ENCODE measurements around the gene MMP17. TPM values are rescaled to one million over a fixed set of nuclear protein-coding genes. Genes with fewer than 3 reads are reported as not detected.

The MMP17 gene
- total RNA-seq, 2 donors from 2014 or later, result not detected

GRCh38 chr12:131828671-131829355 is 620 bp downstream of the MMP17 start:
- no peaks in the 10 kb centered on the region for H3K36me3 Mint-ChIP-seq (ENCODE audit: insufficient read depth in 2 of 2)
- peak; percentile 21 to 23 for ATAC-seq (replicated peaks in 1 of 2)
- no peaks in the 10 kb centered on the region for H3K9me3 Mint-ChIP-seq
- H3K4me1 Mint-ChIP-seq (ENCODE audit: low read depth), result peaks cover 15% of the 10 kb centered on the region
- DNase-seq, result peak; percentile 23 to 31
- peaks cover 48% of the 10 kb centered on the region for H3K27me3 Mint-ChIP-seq (ENCODE audit: low read depth)
- no peak overlapping the region for H3K27ac Mint-ChIP-seq
- H3K4me3 Mint-ChIP-seq, result peak overlapping the region; percentile 76 to 77

GRCh38 chr12:131829356-131829747 is 1.2 kb downstream of the MMP17 start:
- no peak for DNase-seq
- H3K36me3 Mint-ChIP-seq (ENCODE audit: insufficient read depth in 2 of 2), result no peaks in the 10 kb centered on the region
- ATAC-seq (replicated peaks in 1 of 2), result no peak
- peaks cover 48% of the 10 kb centered on the region for H3K27me3 Mint-ChIP-seq (ENCODE audit: low read depth)
- H3K27ac Mint-ChIP-seq, result no peak overlapping the region
- H3K4me3 Mint-ChIP-seq, result peak overlapping the region; percentile 76 to 77
- no peaks in the 10 kb centered on the region for H3K9me3 Mint-ChIP-seq
- peaks cover 15% of the 10 kb centered on the region for H3K4me1 Mint-ChIP-seq (ENCODE audit: low read depth)

- H3K27me3 Mint-ChIP-seq (ENCODE audit: low read depth), result peaks cover 48% of the 10 kb centered on the region
- no peaks in the 10 kb centered on the region for H3K9me3 Mint-ChIP-seq
- no peaks in the 10 kb centered on the region for H3K36me3 Mint-ChIP-seq (ENCODE audit: insufficient read depth in 2 of 2)
- peak overlapping the region in 1 of 2 donors; percentile 76 for H3K4me3 Mint-ChIP-seq
- peaks cover 15% of the 10 kb centered on the region for H3K4me1 Mint-ChIP-seq (ENCODE audit: low read depth)
- no peak overlapping the region for H3K27ac Mint-ChIP-seq
- DNase-seq, result peak in 1 of 2 donors; percentile 4
- peak in 1 of 2 donors; percentile 18 for ATAC-seq (replicated peaks in 1 of 2)
Measured at GRCh38 chr12:131829791-131830334, 1.7 kb downstream of the MMP17 start.

- Mint-ChIP-seq H3K27me3 (ENCODE audit: low read depth) (peaks cover 43% of the 10 kb centered on the region), H3K4me3 (peak overlapping the region; percentile 73 to 80)
- ATAC-seq (replicated peaks in 1 of 2), result peak; percentile 70
Measured at GRCh38 chr12:131830335-131830913, 2.2 kb downstream of the MMP17 start.

GRCh38 chr12:131830914-131831571 is 2.9 kb downstream of the MMP17 start:
- H3K9me3 Mint-ChIP-seq, result no peaks in the 10 kb centered on the region
- peaks cover 37% of the 10 kb centered on the region for H3K27me3 Mint-ChIP-seq (ENCODE audit: low read depth)
- no peak overlapping the region for H3K27ac Mint-ChIP-seq
- H3K4me3 Mint-ChIP-seq, result peak overlapping the region; percentile 73 to 80
- ATAC-seq (replicated peaks in 1 of 2) (peak; percentile 21 to 37), DNase-seq (peak; percentile 15 to 36)
- no peaks in the 10 kb centered on the region for H3K36me3 Mint-ChIP-seq (ENCODE audit: insufficient read depth in 2 of 2)
- H3K4me1 Mint-ChIP-seq (ENCODE audit: low read depth), result peaks cover 15% of the 10 kb centered on the region

More at GRCh38 chr12:131830335-131830913, 2.2 kb downstream of the MMP17 start:
- peak; percentile 59 to 70 for DNase-seq
- H3K9me3 Mint-ChIP-seq, result no peaks in the 10 kb centered on the region
- H3K27ac Mint-ChIP-seq, result no peak overlapping the region
- peaks cover 15% of the 10 kb centered on the region for H3K4me1 Mint-ChIP-seq (ENCODE audit: low read depth)
- H3K36me3 Mint-ChIP-seq (ENCODE audit: insufficient read depth in 2 of 2), result no peaks in the 10 kb centered on the region

- Mint-ChIP-seq H3K36me3 (ENCODE audit: insufficient read depth in 2 of 2) (no peaks in the 10 kb centered on the region), H3K27me3 (ENCODE audit: low read depth) (peaks cover 32% of the 10 kb centered on the region), H3K4me1 (ENCODE audit: low read depth) (peaks cover 15% of the 10 kb centered on the region), H3K27ac (no peak overlapping the region), H3K4me3 (peak overlapping the region; percentile 73 to 80), H3K9me3 (no peaks in the 10 kb centered on the region)
- DNase-seq, result no peak
- ATAC-seq (replicated peaks in 1 of 2), result no peak
Measured at GRCh38 chr12:131831635-131832041, 3.4 kb downstream of the MMP17 start.

- H3K4me1 Mint-ChIP-seq (ENCODE audit: low read depth), result peaks cover 15% of the 10 kb centered on the region
- H3K27ac Mint-ChIP-seq, result no peak overlapping the region
- H3K4me3 Mint-ChIP-seq, result no peak overlapping the region
- DNase-seq (no peak), ATAC-seq (replicated peaks in 1 of 2) (no peak)
- H3K9me3 Mint-ChIP-seq, result no peaks in the 10 kb centered on the region
- peaks cover 27% of the 10 kb centered on the region for H3K27me3 Mint-ChIP-seq (ENCODE audit: low read depth)
- no peaks in the 10 kb centered on the region for H3K36me3 Mint-ChIP-seq (ENCODE audit: insufficient read depth in 2 of 2)
Measured at GRCh38 chr12:131832321-131833231, 4.4 kb downstream of the MMP17 start.

- no peak overlapping the region for H3K4me3 Mint-ChIP-seq
- no peak for ATAC-seq (replicated peaks in 1 of 2)
Measured at GRCh38 chr12:131833288-131833895, 5.2 kb downstream of the MMP17 start.

GRCh38 chr12:131833896-131834641 is 5.9 kb downstream of the MMP17 start:
- Mint-ChIP-seq H3K27ac (no peak overlapping the region), H3K4me3 (no peak overlapping the region), H3K27me3 (ENCODE audit: low read depth) (peaks cover 26% of the 10 kb centered on the region), H3K4me1 (ENCODE audit: low read depth) (peaks cover 15% of the 10 kb centered on the region), H3K9me3 (no peaks in the 10 kb centered on the region), H3K36me3 (ENCODE audit: insufficient read depth in 2 of 2) (no peaks in the 10 kb centered on the region)
- no peak for DNase-seq
- no peak for ATAC-seq (replicated peaks in 1 of 2)

More at GRCh38 chr12:131833288-131833895, 5.2 kb downstream of the MMP17 start:
- DNase-seq, result no peak
- no peak overlapping the region for H3K27ac Mint-ChIP-seq
- H3K36me3 Mint-ChIP-seq (ENCODE audit: insufficient read depth in 2 of 2), result no peaks in the 10 kb centered on the region
- peaks cover 27% of the 10 kb centered on the region for H3K27me3 Mint-ChIP-seq (ENCODE audit: low read depth)
- H3K9me3 Mint-ChIP-seq, result no peaks in the 10 kb centered on the region
- peaks cover 15% of the 10 kb centered on the region for H3K4me1 Mint-ChIP-seq (ENCODE audit: low read depth)

- peaks cover 19% of the 10 kb centered on the region for H3K27me3 Mint-ChIP-seq (ENCODE audit: low read depth)
- H3K27ac Mint-ChIP-seq, result no peak overlapping the region
- no peaks in the 10 kb centered on the region for H3K36me3 Mint-ChIP-seq (ENCODE audit: insufficient read depth in 2 of 2)
- peaks cover 9% of the 10 kb centered on the region for H3K4me1 Mint-ChIP-seq (ENCODE audit: low read depth)
- no peaks in the 10 kb centered on the region for H3K9me3 Mint-ChIP-seq
- H3K4me3 Mint-ChIP-seq, result no peak overlapping the region
- DNase-seq, result no peak
- ATAC-seq (replicated peaks in 1 of 2), result no peak
Measured at GRCh38 chr12:131834798-131835615, 6.8 kb downstream of the MMP17 start.

- DNase-seq (no peak), ATAC-seq (replicated peaks in 1 of 2) (no peak)
- H3K36me3 Mint-ChIP-seq (ENCODE audit: insufficient read depth in 2 of 2), result no peaks in the 10 kb centered on the region
- H3K4me1 Mint-ChIP-seq (ENCODE audit: low read depth), result peaks cover 9% of the 10 kb centered on the region
- H3K27ac Mint-ChIP-seq, result no peak overlapping the region
- H3K9me3 Mint-ChIP-seq, result no peaks in the 10 kb centered on the region
- no peak overlapping the region for H3K4me3 Mint-ChIP-seq
- peaks cover 19% of the 10 kb centered on the region for H3K27me3 Mint-ChIP-seq (ENCODE audit: low read depth)
Measured at GRCh38 chr12:131835616-131836171, 7.5 kb downstream of the MMP17 start.

All from activated T-cell treated with anti-CD3 and anti-CD28 coated beads, Interleukin-2, amount 50 U/mL, for 72 hours (primary cell).